Erythroblast (primary cell): ENCODE results near the gene RARRES1.

Source experiments
- GATA1 ChIP-seq: IDR thresholded peaks from 2 replicates; pipeline ENCODE4 v1.6.1; 2011; ENCODE audit warnings: low read depth, mild to moderate bottlenecking, control low read depth, low read length, moderate library complexity
- POLR2A ChIP-seq: IDR thresholded peaks from 2 replicates; pipeline ENCODE4 v1.6.1; 2011; ENCODE audit warnings: mild to moderate bottlenecking, low read length

- TF ChIP-seq POLR2A = no peak
- TF ChIP-seq GATA1 = no peak
Measured at GRCh38 chr3:158702815-158703481, 29.3 kb downstream of the RARRES1 start.
